D721Med (cell line): ENCODE data around the gene TMEM255B.

ENCODE experiments used
- DNase-seq: peaks from one replicate; pipeline ENCODE4 v3.0.0; 2011; ENCODE audit warnings: low spot score; ENCODE audit not compliant: insufficient read length
- FAIRE-seq: peaks from 2 replicates; lab custom pipeline; 2011; peaks lifted over from hg19 to GRCh38; lab: Jason Lieb, UNC
- CTCF ChIP-seq: IDR thresholded peaks from 2 replicates; pipeline ENCODE4 v1.5.1; 2012; ENCODE audit warnings: mild to moderate bottlenecking, control low read depth; ENCODE audit not compliant: insufficient read depth; ENCODE audit errors: missing control alignments

The TMEM255B gene

GRCh38 chr13:113813070-113813748, 54.2 kb downstream of the TMEM255B start:
- no peak for DNase-seq
- no peak for TF ChIP-seq CTCF
- FAIRE-seq = no peak

DNA sequence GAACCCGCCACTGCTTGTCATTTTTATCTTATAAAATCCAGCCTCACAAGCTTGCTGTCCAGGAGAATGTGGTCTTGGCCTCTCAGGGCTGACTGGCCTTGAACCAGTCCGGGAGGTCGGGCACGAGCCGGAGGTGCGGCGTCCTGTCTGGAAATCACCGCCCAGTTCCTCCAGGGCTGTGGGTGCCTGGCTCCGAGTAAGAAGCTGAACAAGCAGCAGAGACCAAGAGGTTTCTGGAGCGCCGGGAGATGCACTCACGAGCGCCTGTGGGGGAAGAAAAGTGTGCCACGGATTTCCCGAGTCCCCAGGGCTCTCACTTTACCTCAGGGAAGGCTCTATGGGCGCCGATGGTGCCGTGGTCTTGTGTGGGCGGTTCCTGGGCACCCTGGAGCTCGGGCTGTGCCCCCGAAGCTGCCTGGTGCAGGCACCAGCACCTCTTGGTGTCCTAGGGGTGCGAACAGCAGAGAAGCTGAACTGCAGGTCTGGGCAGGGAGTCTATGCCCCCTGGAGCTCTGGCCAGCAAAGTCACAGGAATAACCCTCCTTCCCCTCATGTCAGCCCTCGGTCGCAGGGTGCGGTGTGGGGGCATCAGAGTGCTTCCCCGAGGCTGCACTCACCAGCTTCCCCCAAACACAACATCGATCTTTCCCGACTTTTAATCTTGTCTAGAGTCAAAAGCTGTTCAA, 54.9 kb downstream of the TMEM255B start:
- no peak for DNase-seq
- FAIRE-seq = no peak
- no peak for TF ChIP-seq CTCF

- no peak for DNase-seq
- TF ChIP-seq CTCF = no peak
- FAIRE-seq = no peak
These were observed 55.4 kb downstream of the TMEM255B start for GRCh38 chr13:113814435-113814821.

GRCh38 chr13:113815151-113816058, 56.4 kb downstream of the TMEM255B start:
- DNase-seq (no peak), FAIRE-seq (no peak)
- no peak for TF ChIP-seq CTCF

DNA sequence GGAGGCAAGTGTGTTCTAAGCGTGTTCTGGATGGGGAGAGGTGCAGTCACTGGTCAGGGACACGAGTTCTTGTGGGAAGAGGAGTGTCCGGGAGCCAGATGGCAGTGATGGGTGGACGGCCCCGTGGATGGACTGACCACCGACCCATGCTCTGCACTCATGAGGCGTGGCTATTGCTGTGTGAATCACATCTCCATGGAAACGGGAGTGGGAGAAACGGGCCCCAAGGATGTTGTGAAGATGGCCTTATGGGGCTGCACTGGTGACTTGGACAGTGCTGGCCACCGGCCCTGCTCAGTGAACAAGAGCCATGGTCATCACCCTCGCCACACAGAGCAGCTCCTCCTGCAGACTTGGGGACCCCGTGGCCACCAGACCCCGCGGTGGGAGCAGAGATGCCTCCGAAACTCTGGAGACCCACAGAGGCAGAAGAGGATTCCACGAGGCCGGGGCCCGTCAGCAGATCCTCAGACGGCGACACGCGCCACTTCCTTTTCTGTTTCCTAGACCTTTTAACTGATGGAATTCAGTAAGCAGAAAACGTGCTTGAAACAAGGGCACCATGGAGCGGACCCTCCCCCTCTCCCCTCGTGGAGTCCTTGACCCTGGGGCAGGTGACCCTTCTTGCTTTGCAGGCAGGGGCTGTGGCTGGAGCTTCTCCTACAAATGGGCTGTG, 57.4 kb downstream of the TMEM255B start:
- no peak for TF ChIP-seq CTCF
- DNase-seq = no peak
- FAIRE-seq = no peak

GRCh38 chr13:113816946-113817859, 58.2 kb downstream of the TMEM255B start:
- no peak for FAIRE-seq
- DNase-seq = peak; percentile 87
- TF ChIP-seq CTCF = peak; percentile 78
